Glomerular visceral epithelial cell (primary cell): ENCODE results near the gene CLSTN2.

ENCODE experiments used
- DNase-seq: peaks from one replicate; pipeline ENCODE4 v3.0.0-alpha.2; 2016; ENCODE audit errors: extremely low spot score

Gene CLSTN2

GRCh38 chr3:140545756-140546155 lies 610.8 kb downstream of the CLSTN2 start:
- DNase-seq: no peak

DNA sequence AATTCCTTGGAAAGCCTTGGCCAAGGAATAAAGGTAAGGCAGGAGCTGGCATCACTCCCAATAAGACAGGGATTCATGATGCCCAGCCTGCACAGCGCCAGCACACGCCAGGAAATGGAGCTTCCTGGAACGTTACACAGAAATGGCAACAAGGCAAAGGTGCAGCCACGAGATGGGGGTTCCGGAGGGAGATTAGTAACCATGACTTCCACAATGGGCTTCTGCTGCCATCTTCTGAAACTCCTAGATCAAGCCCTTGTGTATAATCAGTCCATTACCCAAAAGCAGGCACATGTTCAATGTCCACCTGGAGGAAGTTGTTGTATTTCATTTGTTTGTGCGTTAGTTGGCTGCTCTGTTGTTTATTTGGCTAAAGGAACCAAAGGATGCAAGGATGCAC lies 611.7 kb downstream of the CLSTN2 start:
- DNase-seq: no peak

DNA sequence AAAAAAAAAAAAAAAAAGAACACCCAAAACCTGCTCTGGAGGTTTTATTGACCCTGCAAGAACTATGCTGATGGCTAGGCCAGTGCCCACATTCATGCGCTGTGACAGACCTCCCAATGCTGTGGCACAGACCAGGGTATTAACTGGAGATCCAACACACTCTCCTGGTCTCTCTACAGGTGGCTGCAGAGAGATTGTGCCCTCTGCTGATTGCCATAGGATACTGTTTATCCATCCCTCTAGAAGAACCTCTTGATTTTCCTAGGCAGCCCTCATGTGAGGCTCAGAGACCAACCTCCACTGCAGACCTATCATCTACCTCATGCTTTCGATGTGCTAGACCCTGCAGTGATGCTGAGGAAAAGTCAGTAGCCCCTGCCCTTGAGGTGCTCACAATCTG lies 617.4 kb downstream of the CLSTN2 start:
- no peak for DNase-seq

- DNase-seq: no peak
Measured at GRCh38 chr3:140552898-140553297, 617.9 kb downstream of the CLSTN2 start.

DNA sequence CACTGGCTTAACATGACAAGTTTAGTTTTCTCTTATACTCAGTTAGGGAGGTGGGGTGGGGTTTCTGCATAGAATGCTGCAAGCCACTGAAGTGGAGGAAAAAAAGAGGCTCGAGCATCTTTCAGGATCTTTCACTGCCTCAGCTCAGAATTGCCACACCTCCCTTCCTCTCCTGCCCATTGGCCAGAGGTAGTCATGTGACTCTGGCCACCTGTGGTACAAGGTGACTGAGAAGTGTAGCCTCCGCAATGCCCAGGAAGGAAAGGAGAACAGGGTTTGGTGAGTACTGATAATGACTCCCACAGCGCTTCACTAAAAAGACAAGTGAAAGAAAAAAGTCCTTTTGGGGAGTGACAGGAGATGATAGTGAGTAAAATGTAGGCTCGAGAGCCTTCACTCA lies 618.6 kb downstream of the CLSTN2 start:
- DNase-seq: no peak

DNA sequence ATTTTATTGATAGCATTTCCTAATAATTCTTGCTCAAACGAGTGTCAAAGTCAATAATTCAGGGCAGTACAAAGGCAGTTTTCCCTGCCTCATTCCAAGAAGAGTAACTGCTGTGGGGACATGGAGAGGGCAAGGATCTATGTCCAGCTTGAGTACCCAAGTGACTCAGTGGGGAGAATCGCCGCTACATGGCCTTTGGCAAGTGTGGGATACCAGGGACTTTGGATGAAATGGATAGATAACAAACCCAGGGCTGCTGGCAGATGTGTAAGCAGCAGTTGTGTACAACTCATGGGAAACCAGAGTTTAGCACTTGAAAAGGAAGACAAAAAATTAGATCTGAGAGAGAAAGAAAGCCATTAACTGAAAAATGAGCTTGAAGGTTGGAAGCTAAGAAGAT lies 620.7 kb downstream of the CLSTN2 start:
- DNase-seq: no peak

- no peak for DNase-seq
Measured at GRCh38 chr3:140557476-140557875, 622.5 kb downstream of the CLSTN2 start.

DNA sequence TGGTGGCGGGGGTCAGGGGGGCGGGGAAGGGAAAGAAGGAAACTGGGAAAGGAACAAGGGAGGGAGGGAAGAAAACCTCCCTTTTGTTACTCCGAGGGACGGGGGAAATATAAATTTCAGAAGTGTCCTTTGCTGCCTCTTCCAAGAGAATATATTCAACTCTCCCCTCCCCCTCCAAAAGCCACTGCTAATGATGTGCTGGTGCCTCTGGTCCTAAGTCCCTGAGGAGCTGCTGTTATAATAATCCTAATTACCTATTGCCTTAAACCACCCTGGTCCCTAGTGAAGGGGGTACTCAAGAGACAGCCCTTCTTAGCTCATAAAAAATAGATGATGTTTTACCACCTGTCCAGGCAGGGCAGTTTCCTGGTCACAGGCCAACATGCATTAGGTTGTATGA lies 624.6 kb downstream of the CLSTN2 start:
- no peak for DNase-seq

DNA sequence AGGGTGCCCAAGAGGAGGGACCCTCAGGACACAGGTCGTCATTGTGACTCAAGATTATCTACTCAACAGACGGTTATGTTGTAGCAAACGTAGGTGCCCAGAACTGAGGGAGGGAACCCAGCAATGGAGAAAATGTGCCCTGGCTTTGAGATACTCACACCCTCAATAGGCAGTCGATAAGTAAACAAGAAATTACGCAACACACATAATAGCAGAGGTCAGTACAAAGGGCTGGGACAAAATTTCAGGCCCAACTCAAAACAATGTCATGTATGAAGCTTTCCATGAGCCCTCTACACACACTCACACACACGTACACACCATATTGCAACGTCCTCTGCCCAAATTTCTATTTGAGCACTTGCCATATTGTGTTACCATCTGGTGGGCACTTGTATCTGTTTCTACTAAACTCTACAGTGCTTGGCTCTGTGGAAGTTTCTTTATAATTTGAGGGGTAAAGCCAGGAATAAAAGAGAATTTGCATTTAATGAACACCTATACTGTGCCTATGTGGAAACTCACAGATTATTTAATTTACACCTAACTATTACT lies 628.3 kb downstream of the CLSTN2 start:
- no peak for DNase-seq

GRCh38 chr3:140568131-140568530 lies 633.1 kb downstream of the CLSTN2 start:
- DNase-seq: no peak

- no peak for DNase-seq
Measured at GRCh38 chr3:140568842-140569520, 634.0 kb downstream of the CLSTN2 start.

DNA sequence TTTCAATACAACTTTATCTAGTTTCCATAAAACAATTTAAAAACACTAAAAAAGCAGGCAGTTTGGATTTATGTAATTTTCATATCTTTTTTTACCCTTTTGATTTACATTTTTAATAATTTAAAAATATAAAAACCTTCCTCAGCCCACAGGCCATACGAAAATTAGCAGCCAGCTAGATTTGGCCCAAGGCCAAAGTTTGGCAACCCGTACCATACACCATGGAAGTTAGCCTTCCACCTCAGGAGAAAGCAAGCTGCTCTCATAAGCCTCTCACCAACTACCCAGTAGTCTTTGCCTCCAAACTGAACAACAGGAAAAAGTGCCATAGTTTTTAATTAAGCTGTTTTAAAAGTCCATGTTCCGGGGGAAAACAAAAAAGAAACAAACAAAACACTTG lies 635.6 kb downstream of the CLSTN2 start:
- no peak for DNase-seq

- DNase-seq: no peak
Measured at GRCh38 chr3:140571836-140572235, 636.9 kb downstream of the CLSTN2 start.

DNA sequence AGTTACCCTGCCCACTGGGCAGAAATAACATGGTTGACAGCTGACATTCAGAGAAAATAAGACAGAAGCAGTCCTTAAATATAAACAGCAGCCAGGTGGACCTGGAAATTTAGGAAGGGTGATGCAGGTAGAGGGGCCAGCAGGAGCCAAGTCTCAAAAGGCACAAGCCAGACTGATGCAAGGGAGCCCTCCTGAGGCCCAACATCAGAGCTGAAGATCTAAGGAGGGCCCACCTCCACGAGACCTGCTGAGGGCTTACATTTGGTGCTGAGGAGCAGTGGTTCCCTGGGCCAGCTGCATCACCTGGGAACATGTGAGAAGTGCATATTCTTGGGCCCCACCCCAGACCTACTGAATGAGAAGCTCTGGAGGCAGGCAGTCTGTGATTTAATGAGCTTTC lies 637.3 kb downstream of the CLSTN2 start:
- no peak for DNase-seq

DNA sequence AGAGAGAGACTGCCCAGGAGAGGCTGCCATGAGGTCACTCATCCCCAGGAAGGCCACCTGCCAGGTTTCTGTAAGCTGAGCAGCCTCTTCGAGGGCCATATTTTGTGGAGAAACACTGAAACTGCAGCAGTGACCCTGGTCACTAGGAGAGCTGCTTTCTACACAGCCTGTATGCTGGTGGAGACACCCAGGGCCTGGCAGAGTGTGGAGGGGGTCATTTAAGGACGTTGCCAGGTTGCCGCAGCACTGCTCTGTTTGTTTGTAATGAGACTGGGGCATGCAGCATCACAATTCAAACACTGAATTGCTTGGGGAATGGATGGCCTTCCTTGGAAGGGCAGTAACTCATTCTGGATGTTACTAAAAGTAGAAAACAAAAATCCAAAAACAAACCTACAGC lies 638.0 kb downstream of the CLSTN2 start:
- no peak for DNase-seq

DNA sequence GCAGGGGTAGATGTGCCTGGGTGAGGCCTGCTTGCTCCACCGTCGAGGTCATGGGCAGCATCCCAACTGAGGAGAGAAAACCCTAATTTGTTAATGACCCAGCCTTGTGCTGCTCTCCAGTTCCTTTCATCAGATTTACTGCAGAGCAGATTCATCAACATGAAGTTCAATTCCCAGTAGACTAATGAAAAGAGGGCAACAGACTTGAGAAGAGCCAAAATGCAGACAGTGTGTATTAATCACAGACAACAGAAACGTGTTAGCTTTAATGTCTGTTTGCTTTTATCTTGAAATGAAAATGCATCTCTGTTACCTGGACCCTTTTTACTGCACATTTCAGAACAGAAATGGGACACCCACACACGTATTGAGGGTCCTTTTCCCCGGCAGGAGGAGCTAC lies 639.4 kb downstream of the CLSTN2 start:
- no peak for DNase-seq

- no peak for DNase-seq
Measured at GRCh38 chr3:140576449-140576848, 641.5 kb downstream of the CLSTN2 start.

GRCh38 chr3:140577911-140578310 lies 642.9 kb downstream of the CLSTN2 start:
- no peak for DNase-seq

GRCh38 chr3:140579260-140579659 lies 644.3 kb downstream of the CLSTN2 start:
- DNase-seq: no peak

DNA sequence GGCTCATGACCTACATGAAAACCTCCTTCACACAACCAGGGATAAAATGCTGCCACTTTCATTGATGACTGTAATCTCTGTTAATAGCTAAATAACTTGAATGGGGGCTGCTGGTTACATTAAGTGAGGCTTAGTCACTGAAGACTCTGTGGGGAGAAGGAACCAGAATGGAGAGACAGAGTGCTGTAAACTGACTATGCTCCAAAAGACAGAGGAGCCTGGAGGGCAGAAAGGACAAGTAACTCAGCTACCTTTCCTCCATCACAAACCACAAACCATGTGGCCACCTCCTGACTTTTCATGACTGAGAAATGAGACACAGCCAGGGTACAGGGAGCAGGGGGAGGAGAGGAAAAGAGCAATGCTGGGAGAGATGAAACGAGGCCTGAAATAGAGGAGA lies 645.8 kb downstream of the CLSTN2 start:
- peak; percentile 64 for DNase-seq

GRCh38 chr3:140584549-140584948 lies 649.6 kb downstream of the CLSTN2 start:
- DNase-seq: no peak

- peak; percentile 93 for DNase-seq
Measured at GRCh38 chr3:140585828-140586227, 650.8 kb downstream of the CLSTN2 start.

GRCh38 chr3:140586311-140586710 lies 651.3 kb downstream of the CLSTN2 start:
- DNase-seq: no peak

- no peak for DNase-seq
Measured at GRCh38 chr3:140588558-140588957, 653.6 kb downstream of the CLSTN2 start.
